ENCODE data around the gene LDHAL6B.

Gene LDHAL6B

DNA sequence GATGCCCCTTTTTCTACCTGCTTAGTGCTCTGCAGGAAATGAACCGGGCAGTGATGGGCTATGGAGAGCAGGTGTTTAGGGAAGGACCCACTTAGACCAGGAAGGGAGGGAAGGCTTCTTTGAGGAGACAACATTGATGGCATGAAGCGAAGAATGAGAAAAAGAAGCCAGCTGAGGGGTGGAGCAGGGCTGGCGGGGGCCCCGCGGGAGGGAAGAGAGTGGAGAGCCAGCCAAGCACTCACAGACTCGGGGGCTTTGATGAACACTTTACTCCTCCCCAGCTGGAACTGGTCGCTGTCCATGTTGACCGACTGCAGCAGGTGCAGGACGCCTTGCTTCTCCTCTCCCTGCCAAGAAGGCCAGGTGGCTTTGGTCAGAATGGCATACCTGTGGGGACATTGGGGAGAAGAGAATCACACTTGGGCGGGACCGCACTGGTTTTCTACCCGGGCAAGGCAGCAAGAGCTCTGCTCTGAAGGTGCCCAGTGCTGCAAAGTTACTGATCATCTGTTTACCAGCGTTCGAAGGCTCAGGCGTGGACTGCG, 28.4 kb upstream of the LDHAL6B start:
- no peak for DNase-seq

- DNase-seq: no peak
Measured at GRCh38 chr15:59179717-59180116, 26.9 kb upstream of the LDHAL6B start.

DNA sequence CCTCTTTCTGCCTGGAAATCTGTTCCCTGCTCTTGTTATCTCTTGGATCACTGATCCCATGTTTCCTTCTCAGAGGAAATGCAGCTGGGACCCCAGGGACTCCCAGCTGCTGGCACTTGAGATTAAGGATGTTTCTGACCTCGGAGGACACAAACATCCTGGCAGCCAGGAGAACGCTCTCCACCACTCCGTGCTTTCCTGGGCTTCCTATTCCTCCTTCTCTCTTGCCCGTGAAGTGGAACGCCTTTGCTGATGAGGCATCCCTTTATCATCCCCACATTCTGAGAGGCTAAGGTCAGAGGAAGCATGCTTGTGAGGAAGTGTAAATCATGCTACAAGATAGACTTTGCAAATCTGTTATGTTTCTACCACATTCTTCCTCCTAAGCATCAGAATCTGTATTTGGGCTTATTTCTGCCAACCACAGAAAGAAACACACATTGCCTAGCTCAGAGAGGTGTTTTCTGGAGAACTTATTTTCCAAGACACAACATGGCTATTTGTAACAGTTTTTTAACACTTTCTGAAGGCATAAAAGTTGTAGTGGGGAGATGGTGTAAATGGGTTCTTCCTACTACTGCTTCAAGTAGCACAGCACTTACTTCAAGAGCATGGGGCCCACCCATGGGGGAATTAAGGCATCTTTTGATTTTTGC, 25.6 kb upstream of the LDHAL6B start:
- no peak for DNase-seq

DNA sequence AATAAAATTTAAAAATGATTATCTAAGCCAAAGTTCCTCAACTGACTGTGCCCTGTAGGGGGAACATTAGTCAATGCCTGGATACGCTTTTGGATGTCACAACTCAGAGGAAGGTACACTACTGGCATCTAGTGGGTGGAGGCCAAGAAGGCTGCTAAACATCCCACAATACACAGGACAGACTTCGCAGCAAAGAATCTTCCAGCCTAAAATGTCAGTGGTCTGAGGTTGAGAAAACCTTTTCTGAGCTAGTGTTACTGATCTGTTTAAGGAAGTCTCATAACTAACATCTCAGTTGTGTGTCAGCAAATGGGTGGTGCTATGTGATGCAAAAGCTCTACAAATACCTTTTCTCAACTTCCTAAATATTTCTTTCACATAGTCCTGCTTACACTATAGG, 20.9 kb upstream of the LDHAL6B start:
- DNase-seq: no peak

- DNase-seq: no peak
Measured at GRCh38 chr15:59186501-59186900, 20.1 kb upstream of the LDHAL6B start.

DNA sequence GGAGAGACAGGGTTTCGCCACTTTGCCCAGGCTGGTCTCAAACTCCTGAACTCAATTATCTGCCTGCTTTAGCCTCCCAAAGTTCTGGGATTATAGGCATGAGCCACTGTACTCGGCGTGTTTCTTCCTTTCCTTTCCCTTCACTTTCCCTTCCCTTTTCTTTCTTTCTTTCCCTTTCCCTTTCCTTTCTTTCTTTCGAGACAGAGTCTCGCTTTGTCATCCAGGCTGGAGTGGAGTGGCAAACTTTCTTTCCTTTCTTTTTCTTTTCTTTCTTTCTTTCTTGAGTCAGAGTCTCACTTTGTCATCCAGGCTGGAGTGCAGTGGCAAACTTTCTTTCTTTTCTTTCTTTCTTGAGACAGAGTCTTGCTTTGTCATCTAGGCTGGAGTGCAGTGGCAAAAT, 17.4 kb upstream of the LDHAL6B start:
- no peak for DNase-seq

GRCh38 chr15:59190291-59190690, 16.4 kb upstream of the LDHAL6B start:
- no peak for DNase-seq

GRCh38 chr15:59191855-59192237, 14.8 kb upstream of the LDHAL6B start:
- no peak for DNase-seq

GRCh38 chr15:59194639-59195325, 11.9 kb upstream of the LDHAL6B start:
- DNase-seq: no peak

GRCh38 chr15:59196416-59196815, 10.2 kb upstream of the LDHAL6B start:
- DNase-seq: no peak

DNA sequence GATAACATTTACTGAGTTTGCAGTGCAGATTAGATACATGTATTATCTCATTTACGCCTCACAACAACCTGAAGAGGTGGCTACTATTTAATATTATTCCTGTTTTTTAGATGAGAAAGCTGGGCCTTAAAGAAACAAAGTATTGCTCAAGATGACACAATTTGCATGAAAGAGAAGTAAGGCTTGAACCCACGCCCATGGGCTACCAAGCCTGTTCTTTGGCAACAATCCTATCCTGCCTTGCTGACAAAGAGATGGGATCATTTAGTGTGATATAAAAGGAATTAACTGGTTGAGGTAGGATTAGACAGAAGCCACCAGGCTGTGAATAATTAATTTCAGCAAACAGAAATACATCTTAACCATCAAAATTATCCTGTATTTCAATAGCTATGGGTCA, 9.2 kb upstream of the LDHAL6B start:
- DNase-seq: no peak

GRCh38 chr15:59199626-59200465, 6.8 kb upstream of the LDHAL6B start:
- no peak for DNase-seq

DNA sequence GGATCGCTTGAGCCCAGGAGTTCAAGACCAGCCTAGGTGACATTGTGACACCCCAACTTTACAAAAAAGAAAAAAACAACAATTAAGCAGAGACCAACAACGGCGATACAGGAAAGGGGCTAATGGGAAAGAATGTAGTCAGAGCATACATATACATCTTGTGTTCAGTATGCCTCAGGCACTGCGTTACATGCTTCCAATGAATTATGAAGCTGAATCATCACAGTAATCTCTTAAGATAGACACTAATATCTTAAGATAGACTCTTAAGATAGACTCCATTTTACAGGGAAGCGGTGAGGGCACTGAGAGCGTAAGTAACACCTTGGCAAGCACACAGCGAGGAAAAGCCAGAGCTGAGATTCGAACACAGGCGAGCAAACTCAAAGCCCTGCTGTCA, 6.1 kb upstream of the LDHAL6B start:
- DNase-seq: no peak

- no peak for DNase-seq
Measured at GRCh38 chr15:59203008-59203407, 3.6 kb upstream of the LDHAL6B start.

DNA sequence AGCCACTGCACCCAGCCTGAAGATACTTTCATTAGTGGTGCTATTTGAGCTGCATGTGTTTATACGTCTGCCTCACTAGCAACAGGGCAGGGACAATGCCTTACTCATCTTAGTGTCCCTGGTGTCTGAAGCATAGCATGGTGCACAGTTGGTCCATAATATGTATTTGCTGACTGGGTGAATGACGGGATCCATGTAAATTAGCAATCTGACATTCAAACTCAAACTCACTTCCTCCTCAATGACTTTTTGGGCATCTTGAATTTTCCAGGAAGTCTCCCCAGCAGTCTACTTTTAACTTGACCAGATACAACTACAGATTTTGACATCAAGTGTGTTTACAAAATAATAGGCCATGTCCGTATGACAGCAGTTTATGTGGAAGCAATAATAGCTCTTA, 3.0 kb upstream of the LDHAL6B start:
- DNase-seq: no peak

- DNase-seq: no peak
Measured at GRCh38 chr15:59205839-59206622, 612 bp upstream of the LDHAL6B start.

DNA sequence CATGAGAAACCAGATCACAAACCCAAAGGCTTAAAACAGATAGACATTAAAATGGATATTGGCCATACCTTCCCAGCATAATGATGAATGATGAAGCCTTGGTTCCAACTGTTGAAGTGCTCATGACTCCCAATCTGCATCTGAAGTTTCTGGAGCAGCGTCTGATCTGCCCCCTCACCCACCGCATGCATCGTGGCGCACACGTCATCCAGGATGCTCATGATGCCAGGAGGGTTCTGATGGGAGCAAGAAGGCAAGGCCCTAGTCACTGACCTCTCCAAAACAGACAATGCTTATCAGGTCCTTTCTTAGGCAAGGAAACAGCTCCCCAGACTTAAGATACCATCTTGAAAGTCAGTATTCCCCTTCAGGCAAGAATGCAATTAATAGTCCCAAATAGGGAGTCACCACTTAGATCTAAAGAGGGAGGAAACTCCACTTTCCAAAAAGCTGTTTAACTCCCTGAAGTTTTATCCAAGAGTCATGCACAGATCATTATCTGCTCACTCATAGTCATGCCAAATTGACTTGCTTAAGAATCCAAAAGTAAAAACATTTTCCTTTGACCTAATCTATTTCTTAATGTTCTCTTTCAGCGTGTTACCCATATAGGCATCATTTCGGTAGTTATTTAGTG, 2.1 kb downstream of the LDHAL6B start:
- no peak for DNase-seq

DNA sequence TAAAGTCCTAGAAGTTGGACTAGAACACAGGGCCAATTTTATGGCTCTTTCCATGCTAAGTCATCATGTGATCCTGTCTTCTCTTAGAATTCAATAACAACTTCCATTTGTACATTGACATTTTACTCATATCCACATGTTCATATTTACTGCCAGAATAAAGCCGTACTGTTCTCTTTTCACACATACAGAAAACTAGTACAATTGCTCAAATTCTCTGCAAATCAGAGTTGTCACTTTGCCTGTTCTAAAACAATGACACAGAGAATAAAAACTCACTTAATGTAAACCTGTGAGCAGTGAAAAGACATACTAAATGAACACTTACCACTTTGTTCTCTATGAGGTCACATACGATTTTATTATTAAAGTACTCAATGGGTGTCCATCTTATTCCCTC, 3.5 kb downstream of the LDHAL6B start:
- no peak for DNase-seq

DNA sequence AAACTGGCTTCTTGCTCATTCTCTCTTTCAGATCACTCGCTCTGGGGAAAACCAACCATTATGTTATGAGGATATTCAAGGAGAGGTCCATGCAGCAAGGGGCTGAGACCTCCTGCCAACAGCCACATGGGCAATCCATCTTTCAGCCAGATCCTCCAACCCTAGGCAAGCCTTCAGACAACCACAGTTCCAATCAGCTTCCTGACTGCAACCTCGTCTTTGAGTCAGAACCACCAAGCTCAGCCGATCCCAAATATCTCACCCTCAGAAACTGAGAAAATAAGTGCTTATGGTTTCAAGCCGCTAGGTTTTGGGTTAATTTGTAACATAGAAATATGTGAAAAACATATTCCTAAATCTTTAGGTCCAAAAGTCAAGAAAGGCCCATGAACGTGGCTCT, 10.3 kb downstream of the LDHAL6B start:
- no peak for DNase-seq

- DNase-seq: no peak
Measured at GRCh38 chr15:59217876-59218498, 11.3 kb downstream of the LDHAL6B start.

- DNase-seq: no peak
Measured at GRCh38 chr15:59218710-59219109, 12.1 kb downstream of the LDHAL6B start.
